Activated B cell treated with CpG ODN at 0.5 μM for 24 hours (primary cell): ENCODE measurements around the gene ARHGAP15. TPM values are rescaled to one million over a fixed set of nuclear protein-coding genes. Genes with fewer than 3 reads are reported as not detected.

Experiments
- ATAC-seq: fragments of 200-7000 bp; cut with Tn5 transposase; one replicate; pipeline ENCODE4 v1.10.0; 2021; ENCODE audit warnings: low read depth, mild to moderate bottlenecking, moderate library complexity
- CTCF ChIA-PET: fragments of 350-600 bp; sonication (Branson Sonifier 250); formaldehyde crosslinking; loops from one replicate; lab custom pipeline; 2021; ENCODE audit warnings: antibody characterized with exemption; lab: Charles Lee
- POLR2A ChIA-PET: fragments of 350-600 bp; sonication (Branson Sonifier 250); formaldehyde crosslinking; loops from one replicate; lab custom pipeline; 2021; ENCODE audit warnings: antibody characterized with exemption; lab: Charles Lee
- DNase-seq: peaks from one replicate; pipeline ENCODE4 v3.0.0; 2022
- H3K27ac Mint-ChIP-seq: one replicate; pipeline ENCODE4 v1.8.0; 2020; ENCODE audit warnings: mixed read lengths
- H3K27me3 Mint-ChIP-seq: one replicate; pipeline ENCODE4 v1.8.0; 2021; ENCODE audit warnings: mixed read lengths
- H3K36me3 Mint-ChIP-seq: one replicate; pipeline ENCODE4 v1.8.0; 2021; ENCODE audit warnings: low read depth, mixed read lengths
- H3K4me1 Mint-ChIP-seq: one replicate; pipeline ENCODE4 v1.8.0; 2021; ENCODE audit warnings: mixed read lengths
- H3K4me3 Mint-ChIP-seq: one replicate; pipeline ENCODE4 v1.8.0; 2020; ENCODE audit warnings: mild to moderate bottlenecking, mixed read lengths
- H3K9me3 Mint-ChIP-seq: one replicate; pipeline ENCODE4 v1.8.0; 2020; ENCODE audit warnings: mixed read lengths
- CTCF ChIP-seq: fragments of 200-600 bp; IDR thresholded peaks from one replicate; pipeline ENCODE4 v1.8.0; 2022; ENCODE audit warnings: antibody characterized with exemption, mild to moderate bottlenecking
- intact Hi-C: fragments of 100-400 bp; cut with micrococcal nuclease; formaldehyde crosslinking; loops from one replicate; pipeline ENCODE4 v1.15.1; 2024
- total RNA-seq: library from RNA; stranded (reverse); gene quantifications from 2 replicates; pipeline ENCODE4 v1.2.3, GENCODE V29; 2022

The ARHGAP15 gene
- total RNA-seq, 1 donor from 2014 or later, result 112 TPM

DNA sequence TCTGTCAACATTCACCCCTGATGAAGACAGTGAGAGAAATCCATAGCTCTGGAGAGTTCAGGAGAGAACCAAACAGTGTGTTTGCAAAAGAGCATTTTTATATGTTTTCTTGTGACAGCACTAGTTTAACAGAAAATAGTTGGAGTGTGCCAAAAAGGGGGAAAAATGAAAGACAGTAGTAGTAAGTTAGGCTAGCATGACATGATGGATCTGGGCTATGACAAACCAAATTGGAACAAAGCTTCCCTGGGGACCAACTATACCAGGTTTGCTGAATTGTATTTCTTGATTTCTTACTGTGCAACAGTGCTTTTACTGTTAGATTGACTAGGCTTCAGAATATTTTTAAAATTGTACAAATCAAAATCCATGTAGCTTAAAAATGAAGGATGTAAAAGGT is 159.8 kb downstream of the ARHGAP15 start:
- H3K27ac Mint-ChIP-seq, result no peak overlapping the region

DNA sequence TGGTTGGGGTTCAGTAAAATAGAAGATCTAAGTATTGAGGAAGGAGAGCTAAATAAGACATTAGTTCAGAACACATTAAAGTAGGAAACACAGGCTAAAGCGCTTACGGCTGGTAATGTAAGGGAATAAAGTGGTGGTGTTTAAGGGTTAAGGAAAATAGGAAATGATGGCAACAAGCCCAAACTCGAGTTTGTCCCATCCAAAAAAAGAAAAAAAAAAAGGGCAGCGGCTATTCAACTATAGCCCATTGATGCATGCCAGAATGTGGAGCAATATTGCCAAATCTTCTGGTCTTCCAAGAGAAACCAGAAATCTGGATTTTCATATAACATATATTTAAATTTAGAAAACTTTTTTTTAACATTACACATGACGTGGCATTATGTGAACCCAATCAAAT is 161.0 kb downstream of the ARHGAP15 start:
- ChIA-PET CTCF (interaction anchor here (1.1 kb wide), 1 partner anchor 178 kb away, joined by 3 read pairs; no protein-coding TSS in a partner anchor), POLR2A (no interaction called here)
- H3K36me3 Mint-ChIP-seq, result peaks cover 32% of the 10 kb centered on the region
- intact Hi-C loops, result no loop called here
- ATAC-seq (no peak), DNase-seq (no peak)
- no peaks in the 10 kb centered on the region for H3K9me3 Mint-ChIP-seq
- H3K27me3 Mint-ChIP-seq, result no peaks in the 10 kb centered on the region
- H3K27ac Mint-ChIP-seq, result no peak overlapping the region
- no peak overlapping the region for H3K4me3 Mint-ChIP-seq
- H3K4me1 Mint-ChIP-seq, result peaks cover 18% of the 10 kb centered on the region
- TF ChIP-seq CTCF, result no peak

More for the DNA sequence above, 159.8 kb downstream of the ARHGAP15 start:
- Mint-ChIP-seq H3K9me3 (no peaks in the 10 kb centered on the region), H3K4me1 (peaks cover 17% of the 10 kb centered on the region), H3K36me3 (peaks cover 32% of the 10 kb centered on the region), H3K27me3 (no peaks in the 10 kb centered on the region), H3K4me3 (no peak overlapping the region)
- no peak for TF ChIP-seq CTCF
- no peak for DNase-seq
- intact Hi-C loops, result no loop called here
- ChIA-PET POLR2A (interaction anchor here (1.1 kb wide), 1 partner anchor 51 kb away, joined by 3 read pairs; no protein-coding TSS in a partner anchor), CTCF (interaction anchor here (1.1 to 1.4 kb wide), 2 partner anchors 127 to 176 kb away, joined by 3 read pairs; no protein-coding TSS in a partner anchor)
- no peak for ATAC-seq

GRCh38 chr2:143294068-143294467 is 164.8 kb downstream of the ARHGAP15 start:
- DNase-seq, result no peak

DNA sequence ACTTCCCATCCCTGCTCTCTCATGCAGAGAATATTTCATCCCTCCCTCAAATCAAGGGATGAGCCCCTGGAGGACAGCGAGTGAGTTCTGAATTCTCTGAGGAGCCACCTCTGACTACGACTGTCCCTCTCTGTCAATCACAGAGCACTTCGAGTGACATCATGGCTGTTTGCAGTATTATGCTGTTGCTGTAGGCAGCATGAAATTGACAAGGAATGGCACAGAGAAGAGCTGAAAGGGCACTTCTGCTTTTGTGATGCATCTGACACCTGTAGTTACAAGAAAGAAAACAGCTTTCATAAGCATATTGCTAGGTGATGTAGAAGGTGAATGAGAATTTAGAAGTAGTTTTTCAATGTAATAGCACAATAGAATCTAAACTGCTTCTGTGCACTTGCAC is 166.9 kb downstream of the ARHGAP15 start:
- Mint-ChIP-seq H3K27me3 (no peaks in the 10 kb centered on the region), H3K4me1 (peaks cover 12% of the 10 kb centered on the region), H3K27ac (peak overlapping the region; percentile 73), H3K9me3 (no peaks in the 10 kb centered on the region), H3K4me3 (no peak overlapping the region), H3K36me3 (peaks cover 38% of the 10 kb centered on the region)
- POLR2A ChIA-PET, result no interaction called here
- DNase-seq (no peak), ATAC-seq (peak; percentile 71)
- CTCF ChIA-PET, result interaction anchor here (1.3 to 2.6 kb wide), 2 partner anchors 12 to 13 kb away, joined by 3 to 15 read pairs; no protein-coding TSS in a partner anchor
- no peak for TF ChIP-seq CTCF
- intact Hi-C loops, result no loop called here

More at GRCh38 chr2:143294068-143294467, 164.8 kb downstream of the ARHGAP15 start:
- H3K9me3 Mint-ChIP-seq, result no peaks in the 10 kb centered on the region
- H3K27ac Mint-ChIP-seq, result no peak overlapping the region
- H3K27me3 Mint-ChIP-seq, result no peaks in the 10 kb centered on the region
- ATAC-seq, result no peak
- peaks cover 35% of the 10 kb centered on the region for H3K36me3 Mint-ChIP-seq
- intact Hi-C loops, result no loop called here
- TF ChIP-seq CTCF, result no peak
- no peak overlapping the region for H3K4me3 Mint-ChIP-seq
- peaks cover 22% of the 10 kb centered on the region for H3K4me1 Mint-ChIP-seq
- ChIA-PET POLR2A (no interaction called here), CTCF (interaction anchor here (1.1 kb wide), 1 partner anchor 10 kb away, joined by 4 read pairs; no protein-coding TSS in a partner anchor)

DNA sequence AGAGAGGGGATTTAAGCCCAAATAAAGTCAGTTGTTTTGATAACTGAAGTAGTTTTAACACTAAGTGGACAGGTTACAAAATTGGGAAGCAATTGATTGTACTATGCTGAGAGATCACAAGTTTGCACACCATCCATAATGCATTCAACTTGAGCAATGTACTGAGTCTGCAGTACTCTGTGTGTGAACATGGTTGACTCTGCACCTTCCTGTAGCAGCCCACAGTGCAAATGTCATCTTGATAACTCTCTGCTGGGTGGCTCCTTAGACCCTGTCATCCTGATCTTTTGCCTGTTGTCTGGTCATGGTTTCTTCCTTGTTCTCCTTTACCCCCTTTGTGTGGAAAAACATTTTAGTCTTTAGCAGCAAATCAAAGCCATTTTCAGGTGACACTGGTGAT is 168.0 kb downstream of the ARHGAP15 start:
- Mint-ChIP-seq H3K27ac (peak overlapping the region; percentile 5), H3K4me3 (no peak overlapping the region), H3K36me3 (peaks cover 36% of the 10 kb centered on the region), H3K4me1 (peaks cover 12% of the 10 kb centered on the region), H3K27me3 (no peaks in the 10 kb centered on the region), H3K9me3 (no peaks in the 10 kb centered on the region)
- ChIA-PET CTCF (interaction anchor here (1.3 to 2.6 kb wide), 2 partner anchors 12 to 13 kb away, joined by 3 to 15 read pairs; no protein-coding TSS in a partner anchor), POLR2A (interaction anchor here (0.6 kb wide), 2 partner anchors 9 to 35 kb away, joined by 5 to 11 read pairs; no protein-coding TSS in a partner anchor)
- DNase-seq, result no peak
- intact Hi-C loops, result no loop called here
- no peak for TF ChIP-seq CTCF
- ATAC-seq, result no peak
